ENCODE data around the gene COX8C.
"Not testable (repeated sequence)": the region's sequence is repeated elsewhere in the genome, so short reads cannot be mapped to it uniquely, and the experiment has no call there.

COX8C gene

DNA sequence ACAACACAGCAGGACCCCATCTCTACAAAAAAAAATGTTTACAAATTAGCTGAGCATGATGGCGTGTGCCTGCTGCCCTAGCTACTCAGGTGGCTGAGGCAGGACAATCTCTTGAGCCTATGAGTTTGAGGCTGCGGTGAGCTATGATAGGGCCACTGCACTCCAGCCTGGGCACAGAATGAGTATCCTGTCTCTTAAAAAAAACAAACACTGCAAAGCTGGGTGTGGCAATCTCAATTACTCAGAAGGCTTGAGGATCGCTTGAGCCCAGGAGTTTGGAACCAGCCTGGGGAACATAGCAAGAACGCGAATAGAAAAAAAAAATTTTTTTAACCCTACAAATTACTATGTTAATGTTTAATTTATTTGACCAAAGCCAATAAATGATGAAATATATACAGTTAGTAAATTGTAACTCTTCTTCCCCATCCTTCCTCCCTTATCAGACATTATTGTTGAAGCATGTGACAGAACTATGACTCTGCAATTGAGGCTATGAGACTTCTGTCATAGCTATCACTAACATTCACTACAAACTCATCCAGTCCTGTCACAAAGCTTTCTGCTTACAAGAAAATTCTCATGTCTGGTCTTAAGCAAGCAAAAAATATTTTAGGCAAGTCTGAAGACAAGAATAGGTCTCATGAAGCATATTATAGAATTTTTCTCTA, 23.9 kb upstream of the COX8C start:
- DNase-seq: no peak

DNA sequence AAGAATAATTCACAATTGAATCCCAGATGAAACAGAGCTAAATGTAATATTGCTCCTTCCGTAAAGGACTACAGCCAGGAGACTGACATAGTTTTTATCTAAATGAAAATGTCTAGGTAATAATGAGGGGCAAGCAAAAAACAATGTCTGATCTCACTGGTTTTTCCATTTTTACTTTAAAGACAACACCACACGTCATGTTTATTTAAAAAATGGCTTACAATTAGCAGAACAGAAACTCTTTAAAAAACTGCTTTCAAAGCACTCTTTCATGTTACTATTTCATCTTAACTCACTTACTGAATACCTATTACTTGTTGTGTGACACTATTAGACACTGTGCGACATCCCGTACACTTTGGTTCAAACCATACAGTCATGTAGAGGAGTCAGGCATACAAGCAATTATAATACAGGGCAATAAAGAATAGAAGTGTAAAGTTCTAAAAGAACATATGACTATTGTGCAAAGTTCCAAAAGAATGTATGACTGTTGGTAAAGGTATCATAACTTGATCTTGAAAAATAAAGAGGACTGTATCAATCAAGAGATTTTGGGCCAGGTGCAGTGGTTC, 23.3 kb upstream of the COX8C start:
- DNase-seq: no peak

DNA sequence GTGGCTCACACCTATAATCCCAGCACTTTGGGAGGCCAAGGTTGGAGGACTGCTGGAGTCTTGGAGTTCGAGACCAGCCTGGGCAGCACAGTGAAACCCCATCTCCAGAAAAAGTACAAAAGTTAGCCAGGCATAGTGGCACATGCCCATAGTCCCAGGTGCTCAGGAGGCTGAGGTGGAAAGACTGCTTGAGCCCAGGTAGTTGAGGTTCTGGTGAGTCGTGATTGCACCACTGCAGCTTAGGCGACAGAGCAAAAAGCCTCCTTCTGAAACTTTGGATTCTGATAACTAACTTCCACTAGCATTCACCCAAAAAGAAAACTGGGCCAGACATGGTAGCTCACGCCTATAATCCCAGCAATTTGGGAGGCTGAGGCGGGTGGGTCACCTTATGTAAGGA, 20.8 kb upstream of the COX8C start:
- DNase-seq: no peak

DNA sequence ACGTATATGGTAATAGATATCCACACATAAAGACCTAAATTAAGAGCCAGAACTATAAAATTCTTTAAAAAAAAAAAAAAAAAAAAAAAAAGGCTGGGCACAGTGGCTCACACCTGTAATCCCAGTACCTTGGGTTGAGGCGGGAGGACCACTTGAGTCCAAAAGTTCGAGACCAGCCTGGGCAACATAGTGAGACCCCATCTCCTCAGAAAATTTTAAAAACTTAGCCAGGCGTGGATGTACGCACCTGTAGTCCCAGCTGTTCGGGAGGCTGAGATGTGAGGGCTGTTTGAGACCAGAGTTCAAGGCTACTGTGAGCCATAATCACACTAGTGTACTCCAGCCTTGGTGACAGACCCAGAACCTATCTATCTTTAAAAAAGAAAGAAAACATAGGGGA, 18.4 kb upstream of the COX8C start:
- DNase-seq: no peak

DNA sequence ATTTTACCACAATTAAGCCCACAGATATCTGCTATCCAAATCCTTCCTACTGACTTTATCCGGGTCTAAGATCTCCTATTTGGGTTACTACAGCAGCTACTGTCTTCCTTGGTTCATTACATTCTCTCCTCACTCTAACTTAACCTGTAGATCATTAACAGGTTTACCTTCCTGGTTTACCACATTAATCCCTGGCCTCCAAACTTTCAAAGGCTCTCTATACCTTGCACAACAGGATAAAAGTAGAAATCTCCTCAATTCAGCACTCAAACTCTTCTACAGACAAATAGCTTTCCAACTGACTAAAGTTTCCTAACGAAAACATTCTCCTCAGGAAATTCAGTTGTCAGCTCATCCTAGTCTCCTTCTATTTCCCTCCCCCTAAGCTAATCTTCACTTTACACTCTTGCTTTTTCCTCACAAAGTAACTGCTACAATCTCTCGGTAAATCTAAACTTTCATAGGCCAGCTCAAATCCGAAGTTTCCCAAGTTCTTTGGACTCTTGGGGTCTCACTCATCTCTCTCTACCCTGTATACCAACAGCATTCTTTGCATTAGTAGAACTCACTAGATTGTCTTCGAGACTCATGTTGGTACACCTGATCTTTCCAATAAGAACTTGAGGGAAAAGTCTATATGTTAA, 16.9 kb upstream of the COX8C start:
- no peak for DNase-seq

DNA sequence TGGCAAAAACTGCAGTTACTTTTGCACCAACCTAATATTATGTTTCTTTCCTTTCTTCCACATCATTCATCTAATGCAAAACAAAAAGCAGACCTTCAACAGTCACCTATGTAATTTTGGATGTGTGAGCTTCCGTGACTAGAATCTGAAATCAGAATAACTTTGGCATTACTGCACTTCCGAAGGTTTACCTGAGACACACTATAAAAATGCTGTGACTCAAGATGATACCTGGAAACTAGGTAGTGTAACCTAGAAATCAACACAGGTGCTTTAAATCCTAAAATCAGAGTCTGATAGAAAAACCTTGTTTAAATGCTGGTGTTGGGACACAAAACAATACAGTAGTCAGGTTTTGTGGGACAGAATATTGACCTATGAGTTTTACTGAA, 16.4 kb upstream of the COX8C start:
- no peak for DNase-seq

DNA sequence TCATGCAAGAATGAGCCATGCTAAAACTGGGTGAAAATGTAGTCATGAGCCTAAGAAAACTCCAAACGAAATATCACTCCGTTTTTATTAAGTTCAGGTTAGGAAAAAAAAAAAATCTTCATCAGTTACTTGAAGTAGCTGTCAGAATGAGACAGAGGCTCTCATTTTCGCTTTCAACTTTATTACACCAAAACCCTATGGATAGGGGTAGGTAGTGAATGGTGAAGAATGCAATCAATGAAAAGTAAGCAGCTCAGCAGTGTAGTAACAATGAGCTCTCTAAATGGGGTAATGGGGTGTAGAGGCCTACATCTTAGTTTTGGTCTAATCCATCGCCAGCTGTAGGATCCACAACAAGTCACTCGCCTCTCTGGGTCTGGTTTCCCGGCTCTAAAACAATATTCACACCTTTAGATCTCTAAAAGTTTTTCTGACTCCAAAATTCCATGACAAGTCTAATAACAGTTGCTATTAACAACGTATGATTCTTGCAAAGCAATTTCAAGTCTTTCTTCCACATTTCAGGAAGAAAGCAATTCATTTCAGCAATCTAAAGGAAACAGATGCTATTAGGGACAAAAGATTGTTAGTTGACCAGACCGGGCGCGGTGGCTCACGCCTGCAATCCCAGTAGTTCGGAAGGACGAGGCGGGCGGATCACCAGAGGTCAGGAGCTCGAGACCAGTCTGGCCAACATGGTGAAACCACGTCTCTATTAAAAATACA, 15.8 kb upstream of the COX8C start:
- DNase-seq: no peak

DNA sequence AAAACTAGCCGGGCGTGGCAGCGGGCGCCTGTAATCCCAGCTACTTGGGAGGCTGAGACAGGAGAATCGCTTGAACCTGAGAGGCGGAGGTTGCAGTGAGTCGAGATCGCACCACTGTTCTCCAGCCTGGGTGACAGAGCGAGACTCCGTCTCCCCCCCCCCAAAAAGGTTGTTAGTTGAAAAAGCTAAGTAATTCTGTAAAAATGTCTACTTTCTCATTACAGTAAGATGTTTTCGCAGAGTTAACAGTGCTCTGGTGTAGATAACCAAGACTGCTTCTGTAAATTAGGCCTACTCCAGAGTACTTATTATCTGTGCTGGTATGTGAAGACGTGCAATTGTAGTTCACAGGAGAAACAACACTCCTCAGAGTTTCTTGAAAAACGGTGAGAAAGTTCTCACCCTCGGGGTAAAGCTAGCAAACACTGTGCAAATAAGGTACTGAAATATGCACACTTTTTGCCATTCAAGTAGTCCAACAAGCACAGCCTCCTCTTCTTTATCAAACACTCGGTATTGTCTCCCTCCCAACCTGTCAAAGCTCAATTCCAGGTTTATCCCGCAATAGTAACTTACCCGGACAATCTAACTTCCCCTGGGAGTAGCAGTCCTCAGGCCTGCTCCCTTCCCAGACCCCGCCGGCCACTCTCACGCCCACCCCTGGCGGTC, 15.1 kb upstream of the COX8C start:
- no peak for DNase-seq

DNA sequence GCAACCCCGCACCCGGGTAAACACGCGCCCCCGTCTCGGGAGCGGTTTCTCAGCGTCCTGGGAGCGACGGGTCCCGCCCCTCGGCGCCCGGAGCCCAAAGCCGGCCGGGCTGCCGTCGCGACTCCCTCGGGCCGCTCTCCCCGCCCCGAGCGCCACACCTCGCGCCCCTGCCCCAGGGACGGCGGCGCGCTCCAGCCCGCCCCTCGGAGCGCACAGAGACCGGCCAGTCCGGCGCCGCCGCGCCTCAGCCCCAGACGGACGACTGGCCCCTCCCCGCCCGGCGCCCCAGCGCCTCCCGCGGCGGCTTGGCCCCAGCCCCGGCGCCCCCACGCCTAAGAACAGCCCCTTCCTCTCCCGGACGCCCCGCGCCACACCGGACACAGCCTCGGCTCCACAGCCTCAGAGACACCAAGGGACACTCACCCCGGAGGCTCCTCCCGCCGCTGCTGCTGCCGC, 14.6 kb upstream of the COX8C start:
- DNase-seq: peak; percentile 67

DNA sequence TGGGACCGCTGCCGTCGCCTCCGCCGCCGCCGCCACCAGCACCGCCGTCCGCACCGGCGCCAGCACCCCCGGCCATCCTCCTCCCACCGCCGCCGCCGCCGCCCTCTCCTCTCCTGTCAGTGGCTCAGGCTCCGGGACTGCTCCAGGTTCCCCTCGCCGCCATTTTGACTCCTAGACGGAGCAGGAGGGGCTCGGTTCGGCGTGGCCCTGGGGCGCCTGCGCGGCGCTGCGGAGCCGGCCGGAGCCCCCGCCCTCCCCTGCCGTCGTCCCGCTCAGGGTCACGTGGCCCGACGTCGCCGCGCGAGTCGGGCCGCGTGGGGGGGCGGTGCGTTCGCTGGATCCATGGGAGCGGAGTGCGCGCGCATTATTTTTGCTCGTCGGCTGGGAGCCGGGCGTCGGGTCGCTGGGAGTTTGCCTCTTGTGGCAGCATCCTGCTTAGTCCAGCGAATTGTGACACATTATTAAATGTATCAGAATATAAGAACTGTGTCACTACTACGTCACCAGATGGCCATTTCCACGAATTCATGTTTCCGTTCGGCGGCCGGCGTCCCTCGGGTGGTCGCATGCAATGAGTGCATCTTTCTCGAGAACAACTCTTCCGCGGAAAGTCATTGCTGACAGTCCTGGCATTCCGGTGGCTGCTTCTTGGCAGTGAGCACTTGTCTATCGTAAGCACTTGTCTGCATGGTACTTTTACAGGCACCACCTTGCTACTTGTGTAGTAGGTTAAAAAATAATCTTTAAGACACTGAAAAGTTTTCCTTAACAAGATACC, 13.9 kb upstream of the COX8C start, which contains the start of gene BTBD7:
Gene BTBD7, minus strand, starts transcription at position 184 of the 778 bp plus-strand sequence. CDS start 36,985 bp downstream, outside the sequence.
- peak; percentile 96 for DNase-seq

DNA sequence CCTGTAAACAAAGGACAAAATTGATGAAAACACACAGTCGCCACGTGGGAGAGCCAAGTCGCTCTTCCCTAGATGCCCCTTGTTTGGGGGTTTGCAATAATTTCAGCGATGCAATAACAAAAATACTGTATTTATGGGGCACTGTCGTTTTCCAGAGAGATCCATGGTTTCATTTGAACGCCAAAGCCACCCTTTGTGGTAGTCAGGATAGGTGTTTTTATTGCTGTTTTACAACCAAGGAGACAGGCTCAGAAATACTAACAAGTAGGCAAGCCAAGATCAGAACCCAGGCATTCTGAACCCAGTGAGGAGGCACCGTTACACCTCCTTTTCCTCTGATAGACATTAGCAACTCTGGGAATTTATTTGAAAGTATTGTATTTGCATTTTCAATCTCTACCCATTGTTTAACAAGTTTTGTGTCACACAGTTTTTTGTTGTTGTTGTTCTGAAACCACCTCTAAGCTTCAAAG, 13.3 kb upstream of the COX8C start:
- DNase-seq: no peak

DNA sequence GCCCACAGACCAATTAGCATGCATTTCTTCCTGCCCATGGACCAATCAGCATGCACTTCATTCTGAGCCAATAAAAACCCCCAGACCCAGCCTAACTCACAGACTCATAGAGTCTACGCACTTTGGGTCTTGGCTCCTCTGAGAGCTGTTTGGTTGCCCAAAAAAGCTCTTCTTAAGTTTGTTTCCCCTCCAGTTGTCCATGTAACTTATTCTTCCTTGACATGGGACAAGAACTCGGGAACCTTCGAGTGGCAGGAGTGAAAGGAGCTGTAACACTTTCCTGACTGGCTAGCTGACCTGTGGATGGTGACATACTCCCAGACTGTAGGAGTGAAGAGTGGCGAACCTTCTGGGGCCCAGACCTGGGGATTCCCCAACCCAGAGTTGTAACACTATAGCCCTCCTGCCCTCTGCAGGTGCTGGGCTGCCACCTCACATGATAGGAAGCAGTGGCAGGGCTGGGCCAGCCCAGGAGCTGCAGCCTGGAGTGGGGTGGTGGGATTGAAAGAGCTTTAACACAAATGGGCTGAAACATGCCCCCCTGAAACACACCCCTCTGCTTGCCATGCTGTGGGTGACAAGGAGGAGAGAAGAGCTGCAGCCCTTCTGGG, 9.7 kb upstream of the COX8C start:
- DNase-seq: no peak

DNA sequence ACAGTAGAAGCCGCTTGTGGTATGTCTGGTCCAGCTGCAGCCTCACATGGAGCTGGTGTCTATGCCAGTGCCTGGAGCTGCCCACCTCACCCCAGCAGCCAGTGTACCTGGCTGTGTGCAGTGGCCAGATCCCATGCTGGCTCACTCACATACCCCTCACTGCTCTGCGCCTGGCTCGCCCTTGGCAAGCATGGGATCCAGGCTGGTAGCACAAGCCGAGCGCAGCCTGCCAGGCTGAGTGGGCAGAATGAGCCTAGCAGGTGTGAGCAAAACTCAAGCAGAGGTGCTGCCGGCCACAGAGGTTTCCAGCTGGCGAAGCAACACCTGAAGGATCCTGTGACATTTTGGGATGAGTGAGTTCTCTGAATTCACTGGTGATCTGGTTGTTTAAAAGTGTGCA, 9.1 kb upstream of the COX8C start:
- DNase-seq: no peak

DNA sequence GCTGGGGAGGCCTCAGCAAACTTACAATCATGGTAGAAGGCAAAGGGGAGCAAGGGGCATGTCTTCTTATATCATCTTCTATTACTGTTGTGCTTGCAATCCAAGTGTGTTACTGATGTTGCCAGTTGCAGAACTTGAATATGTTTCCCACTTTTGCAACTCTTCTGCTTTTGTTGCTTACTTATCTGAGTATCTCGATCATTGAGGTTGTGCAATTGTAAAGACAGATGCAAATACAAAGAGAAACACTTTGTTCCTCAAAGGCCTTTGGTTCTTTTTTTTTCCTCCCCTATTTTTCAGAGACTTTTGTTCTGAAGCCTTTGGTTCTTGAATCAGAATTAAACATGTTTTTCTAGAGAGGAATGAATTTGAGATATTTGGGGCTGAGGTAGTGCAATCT, 3.7 kb upstream of the COX8C start:
- no peak for DNase-seq

DNA sequence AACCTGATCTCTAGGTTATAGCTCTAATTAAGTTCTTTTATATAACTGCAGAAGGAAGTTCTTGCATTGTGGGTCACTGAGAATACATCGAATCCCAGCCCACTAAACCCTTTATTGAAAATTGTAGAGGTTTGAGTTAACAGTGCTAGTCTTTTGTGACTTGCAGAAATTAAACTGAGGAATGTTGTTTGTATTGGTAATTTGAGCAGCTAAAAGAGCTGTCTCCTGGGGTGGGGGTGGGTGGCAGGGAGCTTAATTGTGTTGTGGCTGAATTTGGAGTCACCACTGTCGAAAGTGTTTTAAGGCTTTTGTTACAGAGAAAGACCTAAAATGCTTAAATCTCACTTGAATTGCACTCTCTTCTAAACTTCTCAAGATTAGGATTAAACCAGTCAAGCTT, 3.2 kb upstream of the COX8C start:
- no peak for DNase-seq

DNA sequence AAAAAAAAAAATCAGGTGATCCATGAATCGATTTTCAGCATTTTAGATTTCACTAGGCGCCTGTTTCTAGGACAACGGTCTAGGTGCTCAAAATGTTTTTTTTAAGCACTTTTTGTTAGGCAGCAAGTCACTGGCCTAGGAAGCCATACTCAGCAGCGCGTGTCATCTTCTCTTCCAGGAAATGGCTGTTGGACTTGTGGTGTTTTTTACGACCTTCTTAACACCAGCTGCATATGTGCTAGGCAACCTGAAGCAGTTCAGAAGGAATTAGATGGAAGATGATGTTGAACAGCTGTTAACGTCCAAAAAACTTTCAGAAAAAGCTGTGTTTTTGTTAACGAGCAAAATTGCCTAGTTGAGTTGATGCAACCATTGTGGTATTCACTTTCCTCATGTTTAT, 868 bp downstream of the COX8C start:
- no peak for DNase-seq

DNA sequence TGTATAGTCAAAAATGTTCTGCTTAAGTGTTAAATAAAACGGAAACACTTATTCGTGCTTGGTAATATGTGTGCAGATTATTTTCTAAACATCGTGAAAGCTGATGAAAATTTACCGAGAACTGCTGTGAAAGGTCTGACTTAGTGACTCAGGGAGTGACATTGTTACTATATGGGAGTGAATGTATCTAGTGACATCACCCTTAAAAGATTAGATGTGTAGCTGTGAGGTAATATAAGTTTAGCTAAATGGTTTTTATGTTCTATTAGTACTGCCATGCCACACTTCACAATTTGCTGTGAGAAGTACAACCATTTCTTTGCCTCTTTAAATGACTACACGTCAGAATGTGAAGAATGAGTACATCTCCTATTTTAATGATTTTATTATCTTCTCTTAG, 1.3 kb downstream of the COX8C start:
- DNase-seq: no peak

DNA sequence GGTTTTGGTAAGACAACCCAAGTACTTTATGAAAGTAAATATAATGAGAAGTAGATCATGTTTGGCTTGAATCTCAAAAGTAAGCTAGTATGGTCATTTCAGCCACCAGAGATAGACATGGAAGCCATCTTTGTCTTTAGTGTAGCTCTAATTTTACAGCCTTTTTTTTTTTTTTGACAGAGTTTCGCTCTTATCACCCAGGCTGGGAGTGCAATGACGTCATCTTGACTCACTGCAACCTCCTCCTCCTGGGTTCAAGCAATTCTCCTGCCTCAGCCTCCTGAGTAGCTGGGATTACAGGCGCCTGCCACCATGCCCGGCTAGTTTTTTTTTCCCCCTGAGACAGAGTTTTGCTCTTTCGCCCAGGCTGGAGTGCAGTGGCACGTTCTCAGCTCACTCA, 7.9 kb downstream of the COX8C start:
- not testable (repeated sequence) for DNase-seq

DNA sequence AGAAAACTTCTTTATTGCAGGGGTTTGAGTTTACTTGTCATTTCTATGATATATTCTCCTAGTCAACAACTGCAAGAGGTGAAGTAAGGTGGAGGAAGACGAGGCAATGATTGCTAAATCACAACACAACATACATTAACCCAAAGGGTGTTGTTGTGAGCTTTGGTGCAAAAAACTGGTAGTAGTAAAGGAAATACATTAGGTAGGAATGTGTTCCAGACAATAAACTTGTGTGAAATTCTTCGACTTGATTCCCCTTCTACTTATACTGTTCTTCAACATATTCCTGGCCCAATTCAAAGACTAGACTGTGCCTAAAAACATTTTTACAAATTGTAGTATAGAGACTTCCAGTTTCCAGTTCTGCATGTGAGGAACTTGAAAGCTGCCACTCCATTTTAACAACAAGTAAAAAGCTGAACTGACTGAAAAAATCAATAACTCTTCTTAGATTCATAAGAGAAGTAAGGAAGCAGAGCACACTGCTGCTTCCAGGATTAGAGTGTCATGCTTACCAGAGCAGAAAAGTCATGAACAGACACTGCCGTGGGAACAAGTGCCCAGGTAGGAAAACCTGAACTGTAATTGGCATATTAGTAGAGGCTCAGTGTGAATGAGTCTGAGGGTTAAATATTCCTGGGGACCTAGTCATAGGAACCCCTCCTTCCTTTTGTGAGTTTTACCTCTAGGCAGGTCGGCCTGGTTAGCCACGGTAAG, 22.2 kb downstream of the COX8C start:
- no peak for DNase-seq

DNA sequence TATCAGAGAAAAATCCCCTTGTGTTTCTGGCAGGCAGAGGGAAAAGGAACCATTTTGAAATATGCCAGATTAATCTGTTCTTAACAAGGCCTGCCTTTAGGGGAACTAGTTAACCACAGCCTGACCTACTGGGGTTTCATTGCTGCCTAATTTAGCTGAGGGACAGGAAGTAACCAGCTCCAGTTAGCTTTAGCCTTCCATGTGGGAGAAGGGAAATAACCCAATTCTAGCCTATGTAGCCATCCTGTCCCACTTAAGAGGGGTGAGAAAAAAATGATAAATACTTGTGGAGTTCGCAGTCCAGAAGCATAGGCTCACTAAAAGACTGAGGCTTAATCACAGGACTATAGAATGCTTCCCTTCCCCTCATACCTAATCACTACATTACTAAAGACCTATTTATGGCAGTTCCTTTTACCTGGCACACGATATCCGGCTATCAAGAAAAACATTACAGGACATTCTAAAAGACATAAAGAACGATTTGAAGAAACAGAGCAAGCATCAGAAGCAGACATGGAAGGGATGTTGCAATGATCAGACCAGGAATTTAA, 22.8 kb downstream of the COX8C start:
- no peak for DNase-seq

DNA sequence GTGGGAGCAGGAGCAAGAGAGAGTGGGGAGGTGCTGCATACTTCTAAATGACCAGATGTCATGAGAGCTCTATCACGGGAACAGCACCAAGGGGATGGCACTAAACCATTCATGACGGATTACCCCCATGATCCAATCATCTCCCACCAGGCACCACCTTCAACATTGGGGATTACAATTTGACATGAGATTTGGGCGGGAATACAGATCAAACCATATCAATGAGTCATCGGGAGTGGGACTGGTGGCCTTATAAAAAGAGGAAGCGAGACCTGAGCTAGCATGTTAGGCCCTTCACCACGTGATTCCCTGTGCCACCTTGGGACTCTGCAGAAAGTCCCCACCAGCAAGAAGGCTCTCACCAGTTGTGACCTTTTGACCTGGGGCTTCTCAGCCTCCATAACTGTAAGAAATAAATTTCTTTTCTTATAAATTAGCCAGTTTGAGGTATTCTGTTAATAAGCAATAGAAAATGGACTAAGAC, 28.7 kb downstream of the COX8C start:
- no peak for DNase-seq

Data from activated CD8-positive, alpha-beta memory T cell treated with anti-CD3 and anti-CD28 coated beads, Interleukin-2, amount 50 U/mL, for 48 hours (primary cell).